Stimulated activated naive CD8-positive, alpha-beta T cell treated with anti-CD3 and anti-CD28 coated beads, Interleukin-15, amount 100 ng/mL, for 72 hours (primary cell): ENCODE measurements around the gene ZNF518A.
"Not testable (repeated sequence)": the region's sequence is repeated elsewhere in the genome, so short reads cannot be mapped to it uniquely, and the experiment has no call there.

Experiments used
- ATAC-seq: fragments of 150-1000 bp; cut with Tn5 transposase; 2 replicates; pipeline ENCODE4 v1.10.0; 2021; ENCODE audit warnings: mild to moderate bottlenecking, moderate library complexity
- DNase-seq, 2 donors: peaks; one replicate each; pipeline ENCODE4 v3.0.0; 2021 to 2022
- H3K27ac Mint-ChIP-seq, 2 donors: one replicate each; pipeline ENCODE4 v1.8.0; 2022; ENCODE audit warnings: mild to moderate bottlenecking in 2 of 2, mixed read lengths in 2 of 2, moderate library complexity in 2 of 2
- H3K27me3 Mint-ChIP-seq: one replicate; pipeline ENCODE4 v1.8.0; 2022; ENCODE audit warnings: mixed read lengths
- H3K4me1 Mint-ChIP-seq: one replicate; pipeline ENCODE4 v1.8.0; 2022; ENCODE audit warnings: mild to moderate bottlenecking, mixed read lengths
- H3K4me3 Mint-ChIP-seq, 2 donors: one replicate each; pipeline ENCODE4 v1.8.0; 2022; ENCODE audit warnings: mild to moderate bottlenecking in 2 of 2, mixed read lengths in 2 of 2, moderate library complexity in 1 of 2
- H3K9me3 Mint-ChIP-seq, 2 donors: one replicate each; pipeline ENCODE4 v1.8.0; 2022; ENCODE audit warnings: mixed read lengths in 2 of 2

ZNF518A gene

DNA sequence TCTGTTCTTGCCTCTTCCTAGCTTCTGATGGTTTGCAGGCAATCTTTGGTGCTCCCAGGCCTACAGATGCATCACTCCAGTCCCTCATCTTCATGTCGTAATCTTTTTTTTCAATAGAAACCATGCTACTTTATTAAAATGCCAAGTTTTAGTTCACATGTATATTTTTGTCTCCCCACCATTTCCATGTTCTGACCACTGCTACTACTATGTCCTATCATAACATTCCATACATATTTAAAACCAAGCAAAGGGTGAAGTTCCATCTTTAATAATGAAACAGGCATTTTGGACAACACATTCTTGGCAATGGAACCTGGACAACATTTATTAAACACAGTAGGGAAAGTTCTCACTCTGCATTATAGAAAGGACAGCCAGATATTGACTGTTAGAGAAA, 58.8 kb downstream of the ZNF518A start:
- Mint-ChIP-seq H3K27ac (no peak overlapping the region), H3K4me1 (no peaks in the 10 kb centered on the region), H3K4me3 (no peak overlapping the region), H3K9me3 (peaks cover 3 to 21% of the 10 kb centered on the region in 2 donors), H3K27me3 (peaks cover 11% of the 10 kb centered on the region)
- DNase-seq (no peak), ATAC-seq (no peak)

GRCh38 chr10:96189505-96189904, 59.4 kb downstream of the ZNF518A start:
- DNase-seq, H3K27ac Mint-ChIP-seq, H3K4me3 Mint-ChIP-seq, ATAC-seq, H3K4me1 Mint-ChIP-seq: not testable (repeated sequence)
- Mint-ChIP-seq H3K27me3 (peaks cover 11% of the 10 kb centered on the region), H3K9me3 (peaks cover 0 to 17% of the 10 kb centered on the region in 2 donors)

GRCh38 chr10:96201525-96201924, 71.4 kb downstream of the ZNF518A start:
- Mint-ChIP-seq H3K4me1 (no peaks in the 10 kb centered on the region), H3K9me3 (no peaks in the 10 kb centered on the region), H3K27ac (no peak overlapping the region), H3K27me3 (no peaks in the 10 kb centered on the region), H3K4me3 (no peak overlapping the region)
- no peak for ATAC-seq
- no peak for DNase-seq

DNA sequence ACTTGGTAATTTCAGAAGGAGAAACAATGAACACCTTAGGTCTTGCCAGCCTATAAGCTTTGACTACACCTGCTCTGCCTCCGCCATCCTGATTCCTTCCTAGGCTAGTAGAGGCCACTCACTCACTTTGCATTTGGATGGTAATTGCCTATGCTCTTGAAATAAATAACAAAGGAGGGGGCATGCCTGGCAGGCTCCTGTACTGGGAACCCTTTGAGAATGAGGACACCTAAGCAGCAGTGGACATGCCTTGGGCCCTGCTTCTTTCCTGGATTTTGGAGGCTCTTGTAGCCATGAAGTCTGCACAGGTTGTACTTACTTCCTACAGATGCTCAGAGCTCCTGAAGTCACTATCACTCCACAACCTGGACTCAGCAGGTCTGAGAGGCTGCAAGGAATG, 75.5 kb downstream of the ZNF518A start:
- DNase-seq (no peak), ATAC-seq (no peak)
- no peak overlapping the region for H3K4me3 Mint-ChIP-seq
- no peaks in the 10 kb centered on the region for H3K4me1 Mint-ChIP-seq
- H3K9me3 Mint-ChIP-seq = no peaks in the 10 kb centered on the region
- no peaks in the 10 kb centered on the region for H3K27me3 Mint-ChIP-seq
- no peak overlapping the region for H3K27ac Mint-ChIP-seq

- ATAC-seq (no peak), DNase-seq (no peak)
- Mint-ChIP-seq H3K4me3 (no peak overlapping the region), H3K27me3 (no peaks in the 10 kb centered on the region), H3K4me1 (no peaks in the 10 kb centered on the region), H3K9me3 (no peaks in the 10 kb centered on the region), H3K27ac (no peak overlapping the region)
These were observed 78.2 kb downstream of the ZNF518A start for GRCh38 chr10:96208271-96208670.

GRCh38 chr10:96208946-96209345, 78.8 kb downstream of the ZNF518A start:
- Mint-ChIP-seq H3K27ac (no peak overlapping the region), H3K4me3 (no peak overlapping the region), H3K27me3 (peaks cover 3% of the 10 kb centered on the region), H3K9me3 (no peaks in the 10 kb centered on the region), H3K4me1 (no peaks in the 10 kb centered on the region)
- DNase-seq = no peak
- ATAC-seq = no peak

- no peak overlapping the region for H3K4me3 Mint-ChIP-seq
These were observed 81.7 kb downstream of the ZNF518A start for GRCh38 chr10:96211764-96212163.

DNA sequence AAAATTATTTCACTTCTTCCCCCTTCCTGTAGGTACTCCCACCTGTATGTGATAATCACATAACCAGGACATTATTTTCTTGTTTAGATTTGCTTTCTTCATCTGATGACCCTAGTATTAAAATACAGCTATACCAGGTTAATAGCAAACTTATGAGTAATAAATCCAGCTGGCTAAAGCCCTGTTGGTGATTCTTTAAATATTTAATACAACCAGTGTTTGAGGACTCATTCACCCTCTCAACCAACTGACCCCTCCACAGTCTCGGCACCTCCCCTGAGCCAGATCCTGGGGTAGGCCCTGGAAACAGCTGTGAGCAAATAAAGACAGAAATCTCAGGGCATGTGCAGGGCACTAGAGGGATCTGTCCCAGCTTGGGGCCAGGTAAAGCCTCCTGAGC, 82.8 kb downstream of the ZNF518A start:
- Mint-ChIP-seq H3K4me3 (no peak overlapping the region), H3K27me3 (peaks cover 13% of the 10 kb centered on the region), H3K4me1 (no peaks in the 10 kb centered on the region), H3K9me3 (no peaks in the 10 kb centered on the region), H3K27ac (no peak overlapping the region)
- DNase-seq (no peak), ATAC-seq (no peak)

More at GRCh38 chr10:96211764-96212163, 81.7 kb downstream of the ZNF518A start:
- no peak for DNase-seq
- H3K9me3 Mint-ChIP-seq = no peaks in the 10 kb centered on the region
- no peaks in the 10 kb centered on the region for H3K4me1 Mint-ChIP-seq
- peaks cover 13% of the 10 kb centered on the region for H3K27me3 Mint-ChIP-seq
- ATAC-seq = no peak
- H3K27ac Mint-ChIP-seq = no peak overlapping the region
